Lower leg skin (tissue), 3 donors: ENCODE data around the gene HSPE1.

ENCODE experiments used
- CTCF ChIP-seq, 3 donors: fragments of 450-650 bp; IDR thresholded peaks; one replicate each; pipeline ENCODE4 v1.5.1; 2016; ENCODE audit warnings: antibody characterized with exemption in 3 of 3, mild to moderate bottlenecking in 3 of 3, moderate library complexity in 2 of 3
- POLR2A ChIP-seq, 2 donors: fragments of 450-650 bp; IDR thresholded peaks; one replicate each; pipeline ENCODE4 v1.6.1; 2016 to 2017; ENCODE audit warnings: antibody characterized with exemption in 2 of 2, mild to moderate bottlenecking in 1 of 2, moderate library complexity in 1 of 2

- TF ChIP-seq POLR2A (IDR thresholded peaks at IDR 0.05) (no peak), CTCF (IDR thresholded peaks at IDR 0.05) (no peak)
Observed at GRCh38 chr2:197472166-197472565, 28.0 kb upstream of the HSPE1 start.
